GM12872 (cell line): ENCODE measurements around the gene MVK.

ENCODE experiments used
- CTCF ChIP-seq: IDR thresholded peaks from 3 replicates; pipeline ENCODE4 v1.5.1; 2011; ENCODE audit warnings: low read depth, mild to moderate bottlenecking, low read length, moderate library complexity; ENCODE audit not compliant: insufficient read depth

The MVK gene

GRCh38 chr12:109586385-109587296 is 13.0 kb downstream of the MVK start:
- TF ChIP-seq CTCF: no peak

GRCh38 chr12:109587921-109588320 is 14.3 kb downstream of the MVK start:
- TF ChIP-seq CTCF: no peak

GRCh38 chr12:109588461-109589239 is 15.1 kb downstream of the MVK start:
- no peak for TF ChIP-seq CTCF

GRCh38 chr12:109589240-109589590 is 15.6 kb downstream of the MVK start:
- TF ChIP-seq CTCF: no peak

GRCh38 chr12:109589691-109590245 is 16.2 kb downstream of the MVK start:
- TF ChIP-seq CTCF: no peak

- TF ChIP-seq CTCF: no peak
These were observed 17.0 kb downstream of the MVK start for GRCh38 chr12:109590566-109590965.

- no peak for TF ChIP-seq CTCF
These were observed 17.4 kb downstream of the MVK start for GRCh38 chr12:109591041-109591440.
